HUES6 (cell line): Measurements from ENCODE around the gene IFNA5.

Experiments
- H3K27ac ChIP-seq: 2 replicates; pipeline ENCODE4 v1.7.0; 2013; ENCODE audit warnings: low read depth, mild to moderate bottlenecking, low read length, inconsistent platforms
- H3K27me3 ChIP-seq: 2 replicates; pipeline ENCODE4 v1.6.1; 2013; ENCODE audit warnings: low read length; ENCODE audit not compliant: control insufficient read depth, insufficient read depth
- H3K36me3 ChIP-seq: 2 replicates; pipeline ENCODE4 v1.6.1; 2013; ENCODE audit warnings: low read length; ENCODE audit not compliant: control insufficient read depth, insufficient read depth
- H3K4me1 ChIP-seq: 2 replicates; pipeline ENCODE4 v1.6.1; 2013; ENCODE audit warnings: low read length; ENCODE audit not compliant: control insufficient read depth, insufficient read depth
- H3K4me3 ChIP-seq: 2 replicates; pipeline ENCODE4 v1.5.1; 2013; ENCODE audit warnings: low read depth, low read length
- H3K9ac ChIP-seq: one replicate; pipeline ENCODE4 v1.6.1; 2013; ENCODE audit warnings: mild to moderate bottlenecking, low read length
- H3K9me3 ChIP-seq: 2 replicates; pipeline ENCODE4 v1.6.1; 2013; ENCODE audit warnings: low read depth, low read length; ENCODE audit not compliant: control insufficient read depth, insufficient read depth

The IFNA5 gene

DNA sequence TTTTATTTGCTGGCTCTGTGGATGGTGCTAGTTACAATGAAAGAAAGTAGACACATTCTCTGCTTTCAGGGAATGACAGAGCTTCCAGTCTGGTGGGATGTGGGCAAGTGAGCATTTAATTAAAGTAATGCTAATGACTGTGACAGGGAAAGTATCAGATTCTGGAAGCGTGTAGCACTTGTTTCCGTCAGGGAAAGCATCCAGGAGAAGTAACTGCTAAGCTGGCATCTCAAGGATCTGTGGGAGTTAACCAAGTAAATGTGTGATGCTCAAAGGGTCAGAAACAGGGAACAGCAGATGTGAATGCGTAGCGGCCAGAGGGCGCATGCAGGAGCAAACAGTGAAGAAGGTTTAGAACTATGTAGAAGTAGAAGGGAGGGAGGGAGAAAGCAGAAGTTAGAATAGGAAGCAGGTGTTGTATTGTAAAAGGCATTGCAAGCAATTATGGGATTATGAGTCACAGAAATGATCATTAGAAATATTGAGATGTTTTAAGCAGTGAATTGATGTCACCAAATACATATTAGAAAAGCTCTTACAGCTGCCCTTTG, 17.9 kb upstream of the IFNA5 start:
- H3K36me3 ChIP-seq = peaks cover 2% of the 10 kb centered on the region; the same call in 1 of the 2 replicates
- H3K9ac ChIP-seq = no peak overlapping the region
- H3K4me3 ChIP-seq = no peak overlapping the region

DNA sequence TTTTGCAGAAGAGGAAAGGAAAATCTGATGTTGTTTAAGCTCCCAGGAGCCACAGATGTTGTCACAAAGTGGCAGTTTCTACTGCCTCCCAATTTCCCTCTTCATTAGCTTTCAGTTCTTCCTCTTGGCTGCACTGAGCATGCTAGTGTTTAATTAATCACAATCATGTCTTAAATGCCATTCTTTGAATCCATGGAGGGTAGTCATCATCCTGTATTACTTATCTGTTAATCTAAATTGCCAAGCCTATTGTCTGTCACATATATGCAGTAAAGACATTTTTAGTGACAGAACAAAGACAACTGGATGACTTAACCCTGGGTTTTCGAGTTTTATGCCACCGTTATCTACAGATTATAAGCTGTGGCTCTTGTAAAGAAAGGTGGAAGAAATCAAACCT, 15.4 kb upstream of the IFNA5 start:
- no peaks in the 10 kb centered on the region for H3K9me3 ChIP-seq
- no peak overlapping the region for H3K9ac ChIP-seq
- no peaks in the 10 kb centered on the region for H3K4me1 ChIP-seq
- no peaks in the 10 kb centered on the region for H3K27me3 ChIP-seq
- peaks cover 2% of the 10 kb centered on the region; the same call in 1 of the 2 replicates for H3K36me3 ChIP-seq
- H3K4me3 ChIP-seq = no peak overlapping the region
- H3K27ac ChIP-seq = no peak overlapping the region

More for the DNA sequence above, 17.9 kb upstream of the IFNA5 start:
- Histone ChIP-seq H3K27me3 (no peaks in the 10 kb centered on the region), H3K9me3 (no peaks in the 10 kb centered on the region), H3K4me1 (no peaks in the 10 kb centered on the region), H3K27ac (no peak overlapping the region)

DNA sequence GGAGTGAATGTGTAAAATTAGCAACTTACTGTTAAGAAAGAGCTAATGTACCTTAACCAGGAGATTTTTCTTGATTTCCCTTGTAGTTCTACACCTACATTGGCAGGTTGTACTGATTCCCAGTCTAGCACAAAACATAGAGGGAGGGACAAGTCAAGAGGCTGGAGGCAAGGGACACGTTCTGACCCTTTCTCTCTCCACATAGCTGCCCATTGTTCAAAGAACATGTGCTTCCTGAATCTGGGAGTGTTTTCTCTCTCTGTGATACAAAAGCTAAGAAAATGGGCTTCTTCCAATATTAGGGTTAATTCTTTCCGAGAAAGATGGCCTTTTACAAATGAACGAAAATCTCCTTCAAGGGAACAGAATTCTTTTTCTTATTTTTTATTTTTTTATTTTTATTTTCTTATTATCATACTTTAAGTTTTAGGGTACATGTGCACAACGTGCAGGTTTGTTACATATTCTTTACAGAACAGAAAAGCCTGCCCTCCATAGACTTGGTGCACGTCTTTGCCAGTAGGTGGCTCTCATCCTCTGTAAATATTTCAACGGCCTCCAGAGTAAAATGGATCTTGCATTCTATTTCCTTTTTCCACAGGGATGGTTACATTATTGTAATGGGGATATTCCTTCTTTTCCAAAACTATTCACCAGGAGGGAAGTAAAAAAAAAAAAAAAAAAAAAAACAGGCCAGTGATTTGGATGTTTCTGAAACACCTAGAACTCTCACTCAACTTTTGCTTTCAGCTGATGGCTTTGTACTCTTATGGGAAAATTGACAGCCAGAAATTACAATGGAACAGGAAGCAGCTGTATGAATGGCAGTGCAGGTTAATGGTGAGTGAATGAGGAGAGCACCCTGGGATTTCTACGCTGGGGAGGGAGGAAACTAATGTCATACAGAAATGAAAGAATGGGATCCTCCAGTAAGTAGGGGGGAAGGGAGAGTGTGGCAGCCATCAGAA, 13.1 kb upstream of the IFNA5 start:
- H3K9me3 ChIP-seq = no peaks in the 10 kb centered on the region

DNA sequence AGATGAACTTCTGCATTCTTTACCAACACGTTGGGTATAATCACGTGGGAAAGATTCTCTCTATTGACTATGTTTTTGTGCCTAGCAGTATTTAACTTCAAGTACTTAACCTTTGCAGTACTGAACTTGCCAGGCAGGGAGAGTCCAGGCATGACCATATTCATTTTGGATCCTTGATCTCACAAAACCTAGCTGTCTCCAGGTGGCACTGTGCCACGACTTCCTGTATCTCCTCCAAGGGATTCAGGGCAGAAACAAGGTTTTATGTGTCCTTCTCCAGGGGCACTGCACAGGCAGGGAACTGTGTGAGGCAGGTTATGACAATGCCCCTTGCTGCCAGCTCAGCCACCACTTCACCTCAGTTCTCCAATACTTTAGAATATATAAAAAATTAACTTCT, 11.7 kb upstream of the IFNA5 start:
- Histone ChIP-seq H3K9me3 (0 out of 2 replicates have a peak, but pooled peaks cover 3% of the 10 kb centered on the region), H3K9ac (no peak overlapping the region), H3K4me3 (no peak overlapping the region), H3K27ac (no peak overlapping the region), H3K4me1 (no peaks in the 10 kb centered on the region), H3K27me3 (no peaks in the 10 kb centered on the region), H3K36me3 (no peaks in the 10 kb centered on the region)

More for the DNA sequence above, 13.1 kb upstream of the IFNA5 start:
- H3K27me3 ChIP-seq = no peaks in the 10 kb centered on the region
- H3K36me3 ChIP-seq = peaks cover 2% of the 10 kb centered on the region; the same call in 1 of the 2 replicates
- no peaks in the 10 kb centered on the region for H3K4me1 ChIP-seq
- no peak overlapping the region for H3K4me3 ChIP-seq
- H3K27ac ChIP-seq = no peak overlapping the region
- no peak overlapping the region for H3K9ac ChIP-seq

DNA sequence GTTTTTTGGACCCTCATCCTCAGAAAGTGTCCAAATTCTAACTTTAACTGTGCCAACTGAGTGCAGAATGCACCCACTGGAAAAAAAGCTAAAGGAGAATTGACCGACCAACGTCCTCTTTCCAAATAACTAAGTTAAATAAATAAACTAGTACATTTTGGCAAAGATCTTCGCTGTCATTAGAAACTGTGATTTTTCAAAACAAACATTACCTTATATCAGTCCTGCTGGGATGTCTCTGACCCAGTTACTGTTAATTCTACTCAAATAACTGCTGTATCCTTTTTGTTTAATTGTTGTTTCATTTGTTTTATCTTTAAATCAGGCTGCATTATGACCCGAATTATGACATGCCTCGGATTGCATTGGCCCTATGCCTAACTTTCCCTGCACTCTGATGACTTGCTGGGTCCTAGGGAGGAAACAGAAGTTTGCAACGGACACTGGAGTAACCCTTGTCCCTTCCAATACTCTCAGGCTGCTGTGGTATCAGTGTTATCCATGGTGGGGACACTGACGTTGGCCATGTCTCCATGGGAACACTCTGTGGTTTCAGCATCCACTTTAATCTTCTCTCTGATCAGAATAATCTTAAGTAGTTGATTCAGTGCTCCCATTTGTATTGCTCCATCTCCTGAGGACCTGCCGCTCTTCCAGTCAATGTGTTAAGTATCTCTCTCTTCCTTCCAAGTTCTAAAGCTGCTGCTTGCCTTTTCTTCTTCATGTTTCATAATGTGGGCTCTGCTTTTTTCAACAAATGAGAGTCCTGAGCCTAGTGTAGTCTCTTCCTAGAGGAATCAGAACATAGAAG, 11.1 kb upstream of the IFNA5 start:
- Histone ChIP-seq H3K27ac (no peak overlapping the region), H3K36me3 (no peaks in the 10 kb centered on the region), H3K4me1 (no peaks in the 10 kb centered on the region), H3K9me3 (0 out of 2 replicates have a peak, but pooled peaks cover 4% of the 10 kb centered on the region), H3K9ac (no peak overlapping the region), H3K27me3 (no peaks in the 10 kb centered on the region), H3K4me3 (no peak overlapping the region)

DNA sequence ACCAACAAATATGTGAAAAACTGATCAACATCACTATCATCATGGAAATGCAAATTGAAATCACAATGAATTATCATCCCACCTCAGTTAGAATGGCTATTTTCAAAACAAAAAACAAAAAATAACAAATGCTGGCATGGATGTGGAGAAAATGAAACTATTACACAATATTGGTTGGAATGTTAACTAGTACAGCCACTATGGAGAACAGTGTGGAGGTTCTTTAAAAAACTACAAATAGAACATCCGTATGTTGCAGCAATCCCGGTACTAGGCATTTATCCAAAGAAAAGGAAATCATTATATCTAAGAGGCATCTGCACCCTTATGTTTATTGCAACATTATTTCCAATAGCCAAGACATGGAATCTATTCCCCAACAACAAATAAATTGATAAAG, 9.0 kb upstream of the IFNA5 start:
- Histone ChIP-seq H3K27ac (no peak overlapping the region), H3K4me1 (no peaks in the 10 kb centered on the region), H3K9ac (no peak overlapping the region), H3K36me3 (no peaks in the 10 kb centered on the region), H3K4me3 (no peak overlapping the region), H3K9me3 (peaks cover 4% of the 10 kb centered on the region; the same call in 1 of the 2 replicates), H3K27me3 (no peaks in the 10 kb centered on the region)

DNA sequence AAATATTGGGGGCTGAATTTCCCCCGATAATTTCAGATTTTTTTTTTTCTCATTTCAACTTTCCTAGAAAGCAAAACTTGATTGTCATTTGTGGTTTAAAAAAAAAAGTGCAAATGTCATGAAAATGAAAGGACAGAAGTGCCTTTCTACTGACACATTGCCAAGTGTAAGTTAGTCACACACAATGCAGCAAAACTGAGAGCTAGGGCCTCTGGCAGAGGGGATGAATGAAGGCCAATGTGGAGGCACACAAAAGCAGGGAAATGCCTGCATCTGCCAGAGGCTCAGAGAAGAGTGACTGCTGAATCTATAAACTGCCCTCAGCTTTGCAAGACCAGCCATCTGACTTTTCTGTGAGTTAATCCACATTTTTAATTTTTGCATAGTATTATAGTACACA, 6.8 kb upstream of the IFNA5 start:
- no peak overlapping the region for H3K9ac ChIP-seq
- H3K27ac ChIP-seq = no peak overlapping the region
- H3K27me3 ChIP-seq = no peaks in the 10 kb centered on the region; the same call in 1 of the 2 replicates
- no peaks in the 10 kb centered on the region for H3K36me3 ChIP-seq
- H3K4me1 ChIP-seq = no peaks in the 10 kb centered on the region
- H3K4me3 ChIP-seq = no peak overlapping the region
- H3K9me3 ChIP-seq = peaks cover 4% of the 10 kb centered on the region; the same call in 1 of the 2 replicates

DNA sequence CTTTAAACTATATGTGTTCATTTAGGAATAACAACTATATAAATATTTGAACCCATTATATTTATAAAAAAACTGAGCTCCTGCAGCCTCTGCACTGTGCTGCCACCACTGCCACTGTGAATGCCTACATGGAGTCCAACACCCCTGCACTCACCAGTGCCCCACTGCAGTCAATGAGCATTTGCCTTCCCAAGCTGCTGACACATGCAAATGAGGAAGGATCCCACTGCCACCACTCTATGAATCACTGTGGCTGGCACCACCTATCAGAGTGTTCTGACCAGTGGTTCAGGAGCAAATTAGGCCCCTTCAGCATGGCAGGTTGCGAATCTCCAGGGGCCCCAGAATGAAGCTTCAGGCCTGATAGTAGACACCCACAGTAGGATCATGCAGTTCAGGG, 9.1 kb downstream of the IFNA5 start:
- no peaks in the 10 kb centered on the region for H3K36me3 ChIP-seq
- H3K9me3 ChIP-seq = no peaks in the 10 kb centered on the region
- no peaks in the 10 kb centered on the region for H3K4me1 ChIP-seq
- peaks cover 25% of the 10 kb centered on the region for H3K27me3 ChIP-seq
- no peak overlapping the region for H3K27ac ChIP-seq
- no peak overlapping the region for H3K4me3 ChIP-seq
- no peak overlapping the region for H3K9ac ChIP-seq

DNA sequence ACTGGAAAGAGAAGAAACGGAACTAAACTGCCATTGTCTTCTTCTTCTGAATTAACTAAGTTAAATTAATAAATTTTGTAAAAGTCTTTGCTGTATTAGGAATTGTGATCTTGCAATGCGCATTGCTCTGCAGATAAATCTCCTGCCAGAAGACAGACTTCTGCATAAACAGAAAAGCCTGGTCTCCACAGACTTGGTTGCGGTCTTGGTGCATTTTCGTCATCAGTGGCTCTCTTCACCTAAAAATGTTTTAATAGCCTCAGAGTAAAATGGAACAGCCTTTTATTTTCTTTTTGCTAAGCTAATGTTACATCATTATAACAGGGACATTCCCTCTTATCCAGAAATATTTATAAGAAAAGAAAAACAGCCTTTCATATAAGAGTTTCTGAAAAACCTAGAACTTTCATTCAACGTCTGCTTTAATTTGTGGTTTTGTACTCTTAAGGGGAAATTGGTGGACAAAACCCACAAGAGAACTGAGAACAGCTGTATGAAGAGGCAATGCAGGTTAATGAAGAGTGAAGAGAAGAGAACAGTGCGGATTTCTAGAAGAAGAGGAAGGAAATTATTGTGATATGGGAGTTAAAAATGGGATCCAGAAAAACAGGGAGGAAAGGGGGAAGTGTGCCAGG, 10.1 kb downstream of the IFNA5 start:
- no peak overlapping the region for H3K9ac ChIP-seq
- no peak overlapping the region for H3K4me3 ChIP-seq
- no peaks in the 10 kb centered on the region for H3K9me3 ChIP-seq
- H3K4me1 ChIP-seq = no peaks in the 10 kb centered on the region
- H3K36me3 ChIP-seq = no peaks in the 10 kb centered on the region
- no peak overlapping the region for H3K27ac ChIP-seq
- H3K27me3 ChIP-seq = peaks cover 20% of the 10 kb centered on the region

DNA sequence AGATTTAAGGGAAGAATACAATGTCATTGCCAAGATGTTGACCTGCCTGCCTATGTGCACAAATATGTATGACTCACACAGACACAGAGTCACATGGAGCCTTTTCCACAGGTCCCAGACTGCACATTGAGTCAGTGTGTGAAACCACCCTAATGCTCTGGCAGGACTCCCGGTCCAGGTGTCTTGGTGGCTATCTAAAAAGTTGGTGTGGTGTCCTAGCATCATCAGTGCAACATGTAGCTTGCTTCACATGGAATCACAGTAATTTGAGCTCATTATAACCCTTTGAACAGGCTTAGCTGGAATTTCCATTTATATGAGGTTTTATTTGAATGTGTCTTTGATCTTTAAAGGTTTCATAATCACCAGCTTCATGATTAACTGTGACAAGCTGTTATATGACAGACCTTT, 10.7 kb downstream of the IFNA5 start:
- Histone ChIP-seq H3K27me3 (peaks cover 26% of the 10 kb centered on the region), H3K4me1 (no peaks in the 10 kb centered on the region), H3K4me3 (no peak overlapping the region), H3K9ac (no peak overlapping the region), H3K9me3 (no peaks in the 10 kb centered on the region), H3K27ac (no peak overlapping the region), H3K36me3 (no peaks in the 10 kb centered on the region)
